ENCODE data around the gene LACTB. TPM values are rescaled to one million over a fixed set of nuclear protein-coding genes. Genes with fewer than 3 reads are reported as not detected.

The LACTB gene
- total RNA-seq, 1 donor from 2014 or later, result 10.9 TPM

GRCh38 chr15:63169788-63170187, 48.1 kb downstream of the LACTB start:
- Mint-ChIP-seq H3K36me3 (no peaks in the 10 kb centered on the region), H3K27ac (no peak overlapping the region), H3K4me3 (no peak overlapping the region), H3K4me1 (ENCODE audit: unreplicated experiment) (peaks cover 6% of the 10 kb centered on the region), H3K27me3 (no peaks in the 10 kb centered on the region), H3K9me3 (peaks cover 5% of the 10 kb centered on the region)
- DNase-seq (ENCODE audit: extremely low spot score, unreplicated experiment), result no peak
- TF ChIP-seq CTCF (conservative IDR thresholded peaks at IDR 0.05), result no peak

- Mint-ChIP-seq H3K27ac (no peak overlapping the region), H3K9me3 (peaks cover 3% of the 10 kb centered on the region), H3K4me3 (no peak overlapping the region), H3K36me3 (no peaks in the 10 kb centered on the region), H3K4me1 (ENCODE audit: unreplicated experiment) (peaks cover 9% of the 10 kb centered on the region), H3K27me3 (no peaks in the 10 kb centered on the region)
- DNase-seq (ENCODE audit: extremely low spot score, unreplicated experiment), result no peak
- no peak for TF ChIP-seq CTCF (conservative IDR thresholded peaks at IDR 0.05)
Observed at GRCh38 chr15:63172376-63172775, 50.7 kb downstream of the LACTB start.

- H3K27me3 Mint-ChIP-seq, result no peaks in the 10 kb centered on the region
- TF ChIP-seq CTCF (conservative IDR thresholded peaks at IDR 0.05), result no peak
- H3K27ac Mint-ChIP-seq, result no peak overlapping the region
- H3K9me3 Mint-ChIP-seq, result peaks cover 4% of the 10 kb centered on the region
- no peaks in the 10 kb centered on the region for H3K36me3 Mint-ChIP-seq
- H3K4me1 Mint-ChIP-seq (ENCODE audit: unreplicated experiment), result peaks cover 13% of the 10 kb centered on the region
- no peak for DNase-seq (ENCODE audit: extremely low spot score, unreplicated experiment)
- H3K4me3 Mint-ChIP-seq, result no peak overlapping the region
Observed at GRCh38 chr15:63172851-63173451, 51.3 kb downstream of the LACTB start.

GRCh38 chr15:63176302-63176701, 54.6 kb downstream of the LACTB start:
- TF ChIP-seq CTCF (conservative IDR thresholded peaks at IDR 0.05), result no peak
- Mint-ChIP-seq H3K4me1 (ENCODE audit: unreplicated experiment) (peaks cover 17% of the 10 kb centered on the region), H3K9me3 (peaks cover 4% of the 10 kb centered on the region), H3K27ac (no peak overlapping the region), H3K27me3 (no peaks in the 10 kb centered on the region), H3K4me3 (no peak overlapping the region), H3K36me3 (no peaks in the 10 kb centered on the region)
- no peak for DNase-seq (ENCODE audit: extremely low spot score, unreplicated experiment)

GRCh38 chr15:63178034-63178433, 56.4 kb downstream of the LACTB start:
- DNase-seq (ENCODE audit: extremely low spot score, unreplicated experiment), result no peak
- Mint-ChIP-seq H3K27ac (peak overlapping the region; percentile 6), H3K27me3 (no peaks in the 10 kb centered on the region), H3K9me3 (peaks cover 4% of the 10 kb centered on the region), H3K4me1 (ENCODE audit: unreplicated experiment) (peaks cover 12% of the 10 kb centered on the region), H3K36me3 (no peaks in the 10 kb centered on the region), H3K4me3 (no peak overlapping the region)
- no peak for TF ChIP-seq CTCF (conservative IDR thresholded peaks at IDR 0.05)

- Mint-ChIP-seq H3K4me3 (no peak overlapping the region), H3K27ac (no peak overlapping the region), H3K4me1 (ENCODE audit: unreplicated experiment) (peaks cover 12% of the 10 kb centered on the region), H3K27me3 (no peaks in the 10 kb centered on the region), H3K36me3 (no peaks in the 10 kb centered on the region), H3K9me3 (peaks cover 4% of the 10 kb centered on the region)
- no peak for TF ChIP-seq CTCF (conservative IDR thresholded peaks at IDR 0.05)
- DNase-seq (ENCODE audit: extremely low spot score, unreplicated experiment), result no peak
Observed at GRCh38 chr15:63180746-63181145, 59.1 kb downstream of the LACTB start.

Data from type B pancreatic cell (in vitro differentiated cells).